ENCODE results near the gene DRD3. TPM values are rescaled to one million over a fixed set of nuclear protein-coding genes. Genes with fewer than 3 reads are reported as not detected.

DRD3 gene
- polyA plus RNA-seq, 3 donors, result not detected

DNA sequence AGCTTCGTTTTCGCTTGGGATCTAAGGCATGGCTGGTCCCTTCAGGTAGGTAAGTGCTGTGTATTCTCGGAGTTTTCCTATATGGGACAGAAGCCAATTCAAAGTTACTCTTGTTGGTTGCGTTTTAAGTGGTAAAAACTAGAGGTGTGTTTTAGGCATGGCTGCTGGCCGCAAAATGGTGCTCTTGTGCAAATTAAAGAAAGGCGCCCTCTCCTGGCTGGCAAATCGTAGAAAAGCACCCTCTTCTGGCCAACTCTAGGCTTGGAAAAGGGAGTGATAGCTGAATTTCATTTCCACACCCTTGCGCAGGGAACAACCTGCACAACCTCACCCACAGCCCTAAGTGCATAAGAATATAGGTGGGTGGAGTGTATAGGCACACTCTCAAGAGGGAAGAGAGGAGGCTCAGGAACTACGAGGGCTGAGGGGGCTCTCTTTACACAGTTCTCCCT lies 23.5 kb downstream of the DRD3 start:
- H3K36me3 Mint-ChIP-seq, result no peaks in the 10 kb centered on the region
- H3K4me1 Mint-ChIP-seq, result peaks cover 7% of the 10 kb centered on the region
- H3K79me2 ChIP-seq (ENCODE audit: insufficient read depth, low read length), result no peaks in the 10 kb centered on the region
- H3K9me3 ChIP-seq (replicated peaks in 1 of 2; ENCODE audit: control insufficient read depth in 1 of 2, insufficient read depth in 1 of 2, low read length in 2 of 2), result no peaks in the 10 kb centered on the region
- H3K9ac ChIP-seq (ENCODE audit: insufficient read depth, low read length, poor library complexity, severe bottlenecking), result no peak overlapping the region
- WGBS (ENCODE audit: insufficient coverage), result 96% methylated on average over 3 of the region's 9 CpGs
- peak overlapping the region; percentile 2 for H2AFZ ChIP-seq (ENCODE audit: insufficient read depth, low read depth, low read length, poor library complexity, severe bottlenecking)
- H3K36me3 ChIP-seq (replicated peaks in 1 of 2; ENCODE audit: control insufficient read depth in 1 of 2, insufficient read depth in 2 of 2, low read length in 2 of 2), result no peaks in the 10 kb centered on the region
- no peak overlapping the region for H3K4me3 ChIP-seq (replicated peaks in 1 of 3; ENCODE audit: low read depth in 2 of 3, low read length in 3 of 3)
- H4K20me1 ChIP-seq (ENCODE audit: insufficient read depth, low read length), result no peaks in the 10 kb centered on the region
- H3K4me1 ChIP-seq (ENCODE audit: control insufficient read depth in 1 of 2, insufficient read depth in 2 of 2, low read length in 2 of 2), result peaks cover 5 to 7% of the 10 kb centered on the region in 2 donors
- peaks cover 0 to 4% (median 0%) of the 10 kb centered on the region in 7 donors for H3K9me3 Mint-ChIP-seq
- peak; percentile 6 to 12 (median 8) for DNase-seq
- H3K27me3 ChIP-seq (ENCODE audit: control insufficient read depth in 2 of 2, insufficient read depth in 2 of 2, low read length in 2 of 2), result peaks cover 0 to 3% of the 10 kb centered on the region in 2 donors
- no peak overlapping the region for H3K4me3 Mint-ChIP-seq
- no peak overlapping the region for H3K4me2 ChIP-seq (replicated peaks; ENCODE audit: extremely low read depth, low read length, poor library complexity, severe bottlenecking)
- H3K27ac Mint-ChIP-seq, result no peak overlapping the region
- H3K27ac ChIP-seq (ENCODE audit: low read depth in 1 of 2, low read length in 2 of 2), result no peak overlapping the region
- peaks cover 12 to 21% (median 13%) of the 10 kb centered on the region in 3 donors for H3K27me3 Mint-ChIP-seq (ENCODE audit: low read depth in 3 of 3)
- TF ChIP-seq, protein P1, sequence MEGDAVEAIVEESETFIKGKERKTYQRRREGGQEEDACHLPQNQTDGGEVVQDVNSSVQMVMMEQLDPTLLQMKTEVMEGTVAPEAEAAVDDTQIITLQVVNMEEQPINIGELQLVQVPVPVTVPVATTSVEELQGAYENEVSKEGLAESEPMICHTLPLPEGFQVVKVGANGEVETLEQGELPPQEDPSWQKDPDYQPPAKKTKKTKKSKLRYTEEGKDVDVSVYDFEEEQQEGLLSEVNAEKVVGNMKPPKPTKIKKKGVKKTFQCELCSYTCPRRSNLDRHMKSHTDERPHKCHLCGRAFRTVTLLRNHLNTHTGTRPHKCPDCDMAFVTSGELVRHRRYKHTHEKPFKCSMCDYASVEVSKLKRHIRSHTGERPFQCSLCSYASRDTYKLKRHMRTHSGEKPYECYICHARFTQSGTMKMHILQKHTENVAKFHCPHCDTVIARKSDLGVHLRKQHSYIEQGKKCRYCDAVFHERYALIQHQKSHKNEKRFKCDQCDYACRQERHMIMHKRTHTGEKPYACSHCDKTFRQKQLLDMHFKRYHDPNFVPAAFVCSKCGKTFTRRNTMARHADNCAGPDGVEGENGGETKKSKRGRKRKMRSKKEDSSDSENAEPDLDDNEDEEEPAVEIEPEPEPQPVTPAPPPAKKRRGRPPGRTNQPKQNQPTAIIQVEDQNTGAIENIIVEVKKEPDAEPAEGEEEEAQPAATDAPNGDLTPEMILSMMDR (IDR thresholded peaks at IDR 0.05), result peak; percentile 64
- intact Hi-C loops (cut with micrococcal nuclease), result no loop called here

DNA sequence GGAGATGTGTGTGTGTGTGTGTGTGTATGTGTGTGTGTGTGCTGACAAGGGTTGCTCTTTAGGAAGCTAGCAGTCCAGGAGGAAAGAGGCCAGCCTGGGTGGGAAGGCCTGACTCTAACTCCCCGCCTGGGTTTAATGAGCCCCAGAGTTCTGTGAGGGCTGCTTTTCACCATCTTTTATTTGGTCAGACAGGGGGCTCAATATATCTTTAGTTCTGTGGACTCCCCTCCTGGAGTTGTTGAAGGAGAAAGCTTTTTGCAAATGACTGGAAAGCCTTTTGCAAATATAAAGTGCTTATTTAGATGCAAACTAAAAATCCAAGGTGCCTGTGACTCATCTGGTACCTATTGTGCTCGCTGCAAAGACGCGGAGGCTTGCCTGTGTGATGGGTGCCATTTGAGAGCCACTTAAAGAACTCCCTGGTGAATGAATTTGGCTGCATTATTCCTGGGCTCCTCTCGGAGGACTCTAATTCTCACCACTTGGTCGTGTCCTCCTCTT lies 24.5 kb downstream of the DRD3 start:
- Histone ChIP-seq H3K4me1 (ENCODE audit: control insufficient read depth in 1 of 2, insufficient read depth in 2 of 2, low read length in 2 of 2) (peaks cover 5 to 7% of the 10 kb centered on the region in 2 donors), H3K9ac (ENCODE audit: insufficient read depth, low read length, poor library complexity, severe bottlenecking) (no peak overlapping the region), H3K36me3 (replicated peaks in 1 of 2; ENCODE audit: control insufficient read depth in 1 of 2, insufficient read depth in 2 of 2, low read length in 2 of 2) (no peaks in the 10 kb centered on the region), H3K4me2 (replicated peaks; ENCODE audit: extremely low read depth, low read length, poor library complexity, severe bottlenecking) (no peak overlapping the region), H3K79me2 (ENCODE audit: insufficient read depth, low read length) (no peaks in the 10 kb centered on the region), H3K4me3 (replicated peaks in 1 of 3; ENCODE audit: low read depth in 2 of 3, low read length in 3 of 3) (no peak overlapping the region), H3K27me3 (ENCODE audit: control insufficient read depth in 2 of 2, insufficient read depth in 2 of 2, low read length in 2 of 2) (no peaks in the 10 kb centered on the region), H4K20me1 (ENCODE audit: insufficient read depth, low read length) (no peaks in the 10 kb centered on the region), H3K27ac (ENCODE audit: low read depth in 1 of 2, low read length in 2 of 2) (no peak overlapping the region), H2AFZ (ENCODE audit: insufficient read depth, low read depth, low read length, poor library complexity, severe bottlenecking) (peak overlapping the region; percentile 55), H3K9me3 (replicated peaks in 1 of 2; ENCODE audit: control insufficient read depth in 1 of 2, insufficient read depth in 1 of 2, low read length in 2 of 2) (no peaks in the 10 kb centered on the region)
- H3K27me3 Mint-ChIP-seq (ENCODE audit: low read depth in 3 of 3), result peaks cover 8 to 21% (median 10%) of the 10 kb centered on the region in 3 donors
- intact Hi-C loops (cut with micrococcal nuclease), result no loop called here
- WGBS (ENCODE audit: insufficient coverage), result 93% methylated on average over 4 of the region's 6 CpGs
- H3K27ac Mint-ChIP-seq, result no peak overlapping the region
- no peak overlapping the region for H3K4me3 Mint-ChIP-seq
- DNase-seq, result no peak
- peaks cover 0 to 4% (median 0%) of the 10 kb centered on the region in 7 donors for H3K9me3 Mint-ChIP-seq
- H3K4me1 Mint-ChIP-seq, result peaks cover 7% of the 10 kb centered on the region
- no peaks in the 10 kb centered on the region for H3K36me3 Mint-ChIP-seq
- TF ChIP-seq, protein P1 (IDR thresholded peaks at IDR 0.05), result no peak
